Stomach (tissue), 9 donors: ENCODE results near the gene INS. TPM values are rescaled to one million over a fixed set of nuclear protein-coding genes. Genes with fewer than 3 reads are reported as not detected.
A peak's percentile ranks its signal among the peaks of the same experiment; 100 is the strongest.
"Not testable (repeated sequence)": the region's sequence is repeated elsewhere in the genome, so short reads cannot be mapped to it uniquely, and the experiment has no call there.

Experiments used
- DNase-seq, 2 donors: peaks; one replicate each; pipeline versions ENCODE4 v3.0.0 to v3.0.0-alpha.2; 2013 to 2019
- H3K27ac ChIP-seq, 5 donors: fragments of 200-600 bp in 4 of 5; sonication (generic) in 4 of 5; one replicate each; pipeline ENCODE4 v1.5.1; 2013 to 2019; ENCODE audit warnings: mild to moderate bottlenecking in 1 of 5, moderate library complexity in 1 of 5
- H3K27me3 ChIP-seq, 3 donors: fragments of 200-600 bp; sonication (generic); one replicate each; pipeline ENCODE4 v1.5.1; 2017 to 2019; ENCODE audit warnings: mixed run types in 1 of 3
- H3K36me3 ChIP-seq, 4 donors: fragments of 200-600 bp; sonication (generic); 1 replicate in 3 of 4; 2 replicates in 1 of 4; pipeline ENCODE4 v1.5.1; 2016 to 2019
- H3K4me1 ChIP-seq, 4 donors: fragments of 200-600 bp; sonication (generic); one replicate each; pipeline ENCODE4 v1.5.1; 2016 to 2019
- H3K4me3 ChIP-seq, 4 donors: fragments of 200-600 bp; sonication (generic) in 3 of 4; one replicate each; pipeline ENCODE4 v1.5.1; 2016 to 2019; ENCODE audit warnings: mild to moderate bottlenecking in 1 of 4
- H3K9me3 ChIP-seq, 4 donors: fragments of 200-600 bp; sonication (generic); one replicate each; pipeline ENCODE4 v1.5.1; 2016 to 2019
- CTCF ChIP-seq, 7 experiments: fragments of 450-650 bp in 4 of 7; fragments of 200-600 bp in 3 of 7; sonication (generic) in 3 of 7; IDR thresholded peaks; one replicate each; pipeline ENCODE4 v1.5.1; 2016 to 2019; ENCODE audit warnings: antibody characterized with exemption in 7 of 7, control low read depth in 2 of 7, mild to moderate bottlenecking in 1 of 7
- EP300 ChIP-seq: sonication (generic); formaldehyde crosslinking; IDR thresholded peaks from one replicate; pipeline ENCODE4 v1.6.1; 2017; ENCODE audit warnings: antibody characterized with exemption
- POLR2A ChIP-seq, 4 donors: fragments of 450-650 bp; IDR thresholded peaks; one replicate each; pipeline ENCODE4 v1.6.1; 2016; ENCODE audit warnings: antibody characterized with exemption in 4 of 4, control low read depth in 2 of 4, mild to moderate bottlenecking in 1 of 4, moderate library complexity in 1 of 4
- POLR2AphosphoS5 ChIP-seq, 3 donors: sonication (generic); formaldehyde crosslinking; IDR thresholded peaks; one replicate each; pipeline ENCODE4 v1.6.1; 2016; ENCODE audit warnings: antibody characterized with exemption in 3 of 3
- WGBS, 5 donors: extraction: QIAGEN DNeasy Blood & Tissue Kit in 3 of 5; methylation state at CpG; one replicate each; pipeline versions ENCODE4 v1.1.5 to v1.1.7; 2013 to 2018; 5-methylcytosine and 5-hydroxymethylcytosine counted together
- intact Hi-C: fragments of 100-400 bp; cut with DNase I; formaldehyde crosslinking; loops from one replicate; pipeline ENCODE4 v1.15.1; 2023; ENCODE audit warnings: low total_unique reads
- polyA plus RNA-seq, 3 donors: library from polyadenylated mRNA; stranded (reverse); fragments of 200-250 nt; gene quantifications; one replicate each; pipeline ENCODE4 v1.2.3, GENCODE V29; 2013
- total RNA-seq, 5 donors: library from RNA; depleted of rRNA; stranded (reverse); fragments of >200 nt; gene quantifications; one replicate each; pipeline versions ENCODE4 v1.1.0 to v1.2.3, GENCODE V29; 2014 to 2016
- donor health status: healthy with polysubstance abuse.
- donor health status: Bipolar disorder and iron deficiency.
- donor health status: healthy.

Gene INS
- total and polyA plus RNA-seq, 8 donors: 7.2 to 37.6 TPM; not detected in 6

- Histone ChIP-seq H3K9me3 (no peaks in the 10 kb centered on the region), H3K36me3 (no peaks in the 10 kb centered on the region), H3K27me3 (peaks cover 0 to 51% (median 4%) of the 10 kb centered on the region in 3 donors), H3K27ac (no peak overlapping the region), H3K4me3 (no peak overlapping the region), H3K4me1 (peaks cover 4 to 19% (median 14%) of the 10 kb centered on the region in 4 donors)
- TF ChIP-seq CTCF (IDR thresholded peaks at IDR 0.05): no peak
- no peak for TF ChIP-seq EP300
- no peak for TF ChIP-seq POLR2AphosphoS5 (IDR thresholded peaks at IDR 0.05)
- no peak for TF ChIP-seq POLR2A (IDR thresholded peaks at IDR 0.05)
- no peak for DNase-seq
- intact Hi-C loops: loop anchor here (2.0 to 5.0 kb wide), 3 partner anchors 102 to 225 kb away; no protein-coding TSS in a partner anchor
- WGBS, 5 donors: 87 to 100% (median 89%) methylated on average over 1 to 7 of the region's 7 CpGs
Measured at GRCh38 chr11:2195756-2196088, 34.7 kb upstream of the INS start.

- peak in 5 of 7 experiments; percentile 42 to 90 (median 66) for TF ChIP-seq CTCF (IDR thresholded peaks at IDR 0.05)
- TF ChIP-seq EP300: no peak
- peak; percentile 53 to 74 for DNase-seq
- H3K36me3 ChIP-seq: no peaks in the 10 kb centered on the region
- H3K9me3 ChIP-seq: no peaks in the 10 kb centered on the region
- H3K4me1 ChIP-seq: peaks cover 7 to 21% (median 14%) of the 10 kb centered on the region in 4 donors
- peaks cover 0 to 57% (median 10%) of the 10 kb centered on the region in 3 donors for H3K27me3 ChIP-seq
- 53 to 73% (median 58%) methylated on average over 17 to 24 of the region's 24 CpGs for WGBS, 5 donors
- no peak overlapping the region for H3K4me3 ChIP-seq
- intact Hi-C loops: loop anchor here (2.0 to 5.0 kb wide), 3 partner anchors 102 to 226 kb away; no protein-coding TSS in a partner anchor
- no peak overlapping the region for H3K27ac ChIP-seq
Measured at GRCh38 chr11:2194877-2195755, 34.1 kb upstream of the INS start.

- not testable (repeated sequence) for H3K36me3 ChIP-seq, H3K4me3 ChIP-seq, H3K9me3 ChIP-seq, H3K27ac ChIP-seq
- peak in 1 of 2 donors; percentile 37 for DNase-seq
- peaks cover 7 to 21% (median 14%) of the 10 kb centered on the region in 4 donors for H3K4me1 ChIP-seq
- H3K27me3 ChIP-seq: peaks cover 0 to 61% (median 13%) of the 10 kb centered on the region in 3 donors
- WGBS, 5 donors: 41 to 60% (median 48%) methylated on average over 15 to 18 of the region's 20 CpGs
- intact Hi-C loops: loop anchor here (2.0 kb wide), 1 partner anchor 227 kb away; no protein-coding TSS in a partner anchor
Measured at GRCh38 chr11:2193888-2194595, 33.0 kb upstream of the INS start.

GRCh38 chr11:2193099-2193887, 32.3 kb upstream of the INS start:
- DNase-seq: peak; percentile 57 to 81
- Histone ChIP-seq H3K27ac (no peak overlapping the region), H3K9me3 (no peaks in the 10 kb centered on the region), H3K27me3 (peaks cover 0 to 69% (median 13%) of the 10 kb centered on the region in 3 donors), H3K4me3 (no peak overlapping the region), H3K4me1 (peaks cover 7 to 21% (median 14%) of the 10 kb centered on the region in 4 donors), H3K36me3 (no peaks in the 10 kb centered on the region)
- 59 to 90% (median 61%) methylated on average over 15 to 26 of the region's 26 CpGs for WGBS, 5 donors
- intact Hi-C loops: no loop called here
- TF ChIP-seq CTCF (IDR thresholded peaks at IDR 0.05) (no peak), EP300 (no peak), POLR2AphosphoS5 (IDR thresholded peaks at IDR 0.05) (no peak), POLR2A (IDR thresholded peaks at IDR 0.05) (no peak)
